ENCODE data around the gene TPBGL.

TPBGL gene

GRCh38 chr11:75241036-75241905 is 697 bp downstream of the TPBGL start:
- Histone ChIP-seq H3K4me3 (ENCODE audit: low read length) (peak overlapping the region; percentile 76), H3K27me3 (ENCODE audit: control insufficient read depth, insufficient read depth, low read length) (peaks cover 91% of the 10 kb centered on the region), H3K4me2 (ENCODE audit: low read length) (peak overlapping the region; percentile 93), H3K36me3 (ENCODE audit: insufficient read depth, low read length) (no peaks in the 10 kb centered on the region), H3K9me3 (replicated peaks; ENCODE audit: low read length) (no peaks in the 10 kb centered on the region), H3K4me1 (ENCODE audit: control insufficient read depth, insufficient read depth, low read length) (peaks cover 10% of the 10 kb centered on the region), H3K9ac (ENCODE audit: low read depth, low read length) (peak overlapping the region; percentile 43)

DNA sequence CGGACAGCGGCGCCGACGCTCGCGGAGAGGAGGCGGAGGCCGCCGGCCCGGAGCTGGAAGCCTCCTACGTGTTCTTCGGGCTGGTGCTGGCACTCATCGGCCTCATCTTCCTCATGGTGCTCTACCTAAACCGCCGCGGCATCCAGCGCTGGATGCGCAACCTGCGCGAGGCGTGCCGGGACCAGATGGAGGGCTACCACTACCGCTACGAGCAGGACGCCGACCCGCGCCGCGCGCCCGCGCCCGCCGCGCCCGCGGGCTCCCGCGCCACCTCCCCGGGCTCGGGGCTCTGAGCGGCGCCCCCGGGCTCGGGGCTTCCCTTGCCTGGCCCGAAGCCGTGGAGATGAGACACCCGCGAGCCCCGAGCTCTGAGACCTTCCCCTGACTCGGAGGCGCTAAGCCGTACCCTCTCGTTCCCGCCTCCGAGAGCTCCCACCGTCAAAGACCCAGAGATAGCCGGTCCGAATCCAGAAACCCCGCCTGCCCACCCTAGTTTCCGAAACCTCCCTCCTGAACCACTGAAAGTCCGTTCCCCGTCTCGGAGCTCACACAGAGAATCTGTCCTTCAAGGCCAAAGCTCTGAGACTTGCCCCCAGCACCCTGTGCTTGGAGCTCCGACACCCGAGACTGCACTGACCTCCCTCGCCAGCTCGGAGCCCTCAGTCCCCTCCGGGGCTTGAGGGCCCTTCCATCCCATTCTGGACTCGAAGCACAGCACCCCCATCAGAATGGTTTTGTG is 1.5 kb downstream of the TPBGL start:
- H3K27me3 ChIP-seq (ENCODE audit: control insufficient read depth, insufficient read depth, low read length), result peaks cover 90% of the 10 kb centered on the region
- no peaks in the 10 kb centered on the region for H3K36me3 ChIP-seq (ENCODE audit: insufficient read depth, low read length)
- no peaks in the 10 kb centered on the region for H3K9me3 ChIP-seq (replicated peaks; ENCODE audit: low read length)
- peak overlapping the region; percentile 43 for H3K9ac ChIP-seq (ENCODE audit: low read depth, low read length)
- H3K4me3 ChIP-seq (ENCODE audit: low read length), result peak overlapping the region; percentile 76
- peak overlapping the region; percentile 93 for H3K4me2 ChIP-seq (ENCODE audit: low read length)
- peaks cover 10% of the 10 kb centered on the region for H3K4me1 ChIP-seq (ENCODE audit: control insufficient read depth, insufficient read depth, low read length)

GRCh38 chr11:75242722-75243600 is 2.4 kb downstream of the TPBGL start:
- Histone ChIP-seq H3K4me1 (ENCODE audit: control insufficient read depth, insufficient read depth, low read length) (peaks cover 10% of the 10 kb centered on the region), H3K4me3 (ENCODE audit: low read length) (no peak overlapping the region), H3K27me3 (ENCODE audit: control insufficient read depth, insufficient read depth, low read length) (peaks cover 82% of the 10 kb centered on the region), H3K9me3 (replicated peaks; ENCODE audit: low read length) (no peaks in the 10 kb centered on the region), H3K9ac (ENCODE audit: low read depth, low read length) (no peak overlapping the region), H3K4me2 (ENCODE audit: low read length) (no peak overlapping the region), H3K36me3 (ENCODE audit: insufficient read depth, low read length) (no peaks in the 10 kb centered on the region)

GRCh38 chr11:75244052-75244814 is 3.7 kb downstream of the TPBGL start:
- H3K4me2 ChIP-seq (ENCODE audit: low read length), result no peak overlapping the region
- H3K9me3 ChIP-seq (replicated peaks; ENCODE audit: low read length), result no peaks in the 10 kb centered on the region
- no peaks in the 10 kb centered on the region for H3K36me3 ChIP-seq (ENCODE audit: insufficient read depth, low read length)
- peaks cover 10% of the 10 kb centered on the region for H3K4me1 ChIP-seq (ENCODE audit: control insufficient read depth, insufficient read depth, low read length)
- H3K4me3 ChIP-seq (ENCODE audit: low read length), result no peak overlapping the region
- peaks cover 70% of the 10 kb centered on the region for H3K27me3 ChIP-seq (ENCODE audit: control insufficient read depth, insufficient read depth, low read length)
- H3K9ac ChIP-seq (ENCODE audit: low read depth, low read length), result no peak overlapping the region

- Histone ChIP-seq H3K9me3 (replicated peaks; ENCODE audit: low read length) (no peaks in the 10 kb centered on the region), H3K4me1 (ENCODE audit: control insufficient read depth, insufficient read depth, low read length) (peaks cover 10% of the 10 kb centered on the region), H3K36me3 (ENCODE audit: insufficient read depth, low read length) (no peaks in the 10 kb centered on the region), H3K27me3 (ENCODE audit: control insufficient read depth, insufficient read depth, low read length) (peaks cover 63% of the 10 kb centered on the region), H3K4me2 (ENCODE audit: low read length) (no peak overlapping the region), H3K4me3 (ENCODE audit: low read length) (no peak overlapping the region), H3K9ac (ENCODE audit: low read depth, low read length) (no peak overlapping the region)
Measured at GRCh38 chr11:75245356-75246005, 4.9 kb downstream of the TPBGL start.

DNA sequence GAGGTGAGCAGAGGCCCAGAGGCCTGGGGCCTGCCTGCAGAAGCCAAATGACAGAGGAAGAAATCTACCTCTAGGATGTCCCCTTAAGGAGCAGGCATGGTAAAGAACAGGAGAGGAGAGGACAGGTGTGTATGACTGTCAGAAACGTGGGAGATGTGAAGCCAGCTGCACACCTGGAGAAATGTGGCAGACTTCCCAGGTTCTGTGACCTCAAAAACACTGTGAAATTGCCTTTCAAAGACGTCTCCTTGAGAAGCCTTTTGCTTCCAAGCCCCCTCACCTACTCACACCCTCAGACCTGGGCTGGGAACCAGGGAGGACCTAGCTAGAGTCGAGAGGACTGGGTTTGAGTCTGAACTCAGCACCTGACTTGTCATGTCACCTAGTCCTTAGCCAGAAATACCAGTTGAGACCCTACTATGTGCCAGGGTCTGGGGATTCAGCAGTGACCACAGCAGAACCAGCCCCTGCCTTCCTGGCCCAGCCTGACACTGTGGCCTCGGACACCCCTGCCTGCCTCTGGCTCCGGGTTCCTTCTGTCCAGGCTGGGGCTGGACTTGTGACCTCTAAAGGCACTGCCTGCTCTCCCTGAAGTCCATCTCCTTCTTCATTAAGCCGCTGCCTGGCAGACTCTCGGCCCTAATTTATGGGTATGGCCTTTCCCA is 5.6 kb downstream of the TPBGL start:
- H3K4me3 ChIP-seq (ENCODE audit: low read length), result no peak overlapping the region
- no peaks in the 10 kb centered on the region for H3K36me3 ChIP-seq (ENCODE audit: insufficient read depth, low read length)
- H3K27me3 ChIP-seq (ENCODE audit: control insufficient read depth, insufficient read depth, low read length), result peaks cover 57% of the 10 kb centered on the region
- H3K4me2 ChIP-seq (ENCODE audit: low read length), result no peak overlapping the region
- peaks cover 9% of the 10 kb centered on the region for H3K4me1 ChIP-seq (ENCODE audit: control insufficient read depth, insufficient read depth, low read length)
- no peaks in the 10 kb centered on the region for H3K9me3 ChIP-seq (replicated peaks; ENCODE audit: low read length)
- H3K9ac ChIP-seq (ENCODE audit: low read depth, low read length), result no peak overlapping the region

GRCh38 chr11:75246671-75247350 is 6.2 kb downstream of the TPBGL start:
- Histone ChIP-seq H3K4me2 (ENCODE audit: low read length) (no peak overlapping the region), H3K9me3 (replicated peaks; ENCODE audit: low read length) (no peaks in the 10 kb centered on the region), H3K27me3 (ENCODE audit: control insufficient read depth, insufficient read depth, low read length) (peaks cover 54% of the 10 kb centered on the region), H3K4me1 (ENCODE audit: control insufficient read depth, insufficient read depth, low read length) (peaks cover 5% of the 10 kb centered on the region), H3K4me3 (ENCODE audit: low read length) (no peak overlapping the region), H3K9ac (ENCODE audit: low read depth, low read length) (no peak overlapping the region), H3K36me3 (ENCODE audit: insufficient read depth, low read length) (no peaks in the 10 kb centered on the region)

GRCh38 chr11:75248924-75249256 is 8.3 kb downstream of the TPBGL start:
- H3K36me3 ChIP-seq (ENCODE audit: insufficient read depth, low read length), result no peaks in the 10 kb centered on the region
- H3K9me3 ChIP-seq (replicated peaks; ENCODE audit: low read length), result no peaks in the 10 kb centered on the region
- no peak overlapping the region for H3K4me3 ChIP-seq (ENCODE audit: low read length)
- H3K9ac ChIP-seq (ENCODE audit: low read depth, low read length), result no peak overlapping the region
- H3K4me1 ChIP-seq (ENCODE audit: control insufficient read depth, insufficient read depth, low read length), result no peaks in the 10 kb centered on the region
- peaks cover 35% of the 10 kb centered on the region for H3K27me3 ChIP-seq (ENCODE audit: control insufficient read depth, insufficient read depth, low read length)
- H3K4me2 ChIP-seq (ENCODE audit: low read length), result no peak overlapping the region

- Histone ChIP-seq H3K4me3 (ENCODE audit: low read length) (no peak overlapping the region), H3K27me3 (ENCODE audit: control insufficient read depth, insufficient read depth, low read length) (peaks cover 29% of the 10 kb centered on the region)
Measured at GRCh38 chr11:75249704-75250103, 9.1 kb downstream of the TPBGL start.

GRCh38 chr11:75254326-75254725 is 13.8 kb downstream of the TPBGL start:
- no peaks in the 10 kb centered on the region for H3K4me1 ChIP-seq (ENCODE audit: control insufficient read depth, insufficient read depth, low read length)
- no peak overlapping the region for H3K4me2 ChIP-seq (ENCODE audit: low read length)
- no peaks in the 10 kb centered on the region for H3K36me3 ChIP-seq (ENCODE audit: insufficient read depth, low read length)

More at GRCh38 chr11:75249704-75250103, 9.1 kb downstream of the TPBGL start:
- Histone ChIP-seq H3K9ac (ENCODE audit: low read depth, low read length) (no peak overlapping the region), H3K4me2 (ENCODE audit: low read length) (no peak overlapping the region), H3K36me3 (ENCODE audit: insufficient read depth, low read length) (no peaks in the 10 kb centered on the region), H3K4me1 (ENCODE audit: control insufficient read depth, insufficient read depth, low read length) (no peaks in the 10 kb centered on the region), H3K9me3 (replicated peaks; ENCODE audit: low read length) (no peaks in the 10 kb centered on the region)

More at GRCh38 chr11:75254326-75254725, 13.8 kb downstream of the TPBGL start:
- H3K9ac ChIP-seq (ENCODE audit: low read depth, low read length), result no peak overlapping the region
- peaks cover 29% of the 10 kb centered on the region for H3K27me3 ChIP-seq (ENCODE audit: control insufficient read depth, insufficient read depth, low read length)
- H3K9me3 ChIP-seq (replicated peaks; ENCODE audit: low read length), result no peaks in the 10 kb centered on the region
- no peak overlapping the region for H3K4me3 ChIP-seq (ENCODE audit: low read length)

Measured in skeletal muscle satellite cell (primary cell).